HG03354 (cell line): Measurements from ENCODE around the gene CD302.
"Not testable (repeated sequence)": the region's sequence is repeated elsewhere in the genome, so short reads cannot be mapped to it uniquely, and the experiment has no call there.

ENCODE experiments used
- ATAC-seq: cut with Tn5 transposase; IDR thresholded peaks from one replicate; pipeline ENCODE4 v1.9.1; 2021; ENCODE audit warnings: mild to moderate bottlenecking; ENCODE audit not compliant: unreplicated experiment, poor library complexity, severe bottlenecking

Gene CD302

GRCh38 chr2:159758239-159758638 is 39.8 kb downstream of the CD302 start:
- no peak for ATAC-seq

DNA sequence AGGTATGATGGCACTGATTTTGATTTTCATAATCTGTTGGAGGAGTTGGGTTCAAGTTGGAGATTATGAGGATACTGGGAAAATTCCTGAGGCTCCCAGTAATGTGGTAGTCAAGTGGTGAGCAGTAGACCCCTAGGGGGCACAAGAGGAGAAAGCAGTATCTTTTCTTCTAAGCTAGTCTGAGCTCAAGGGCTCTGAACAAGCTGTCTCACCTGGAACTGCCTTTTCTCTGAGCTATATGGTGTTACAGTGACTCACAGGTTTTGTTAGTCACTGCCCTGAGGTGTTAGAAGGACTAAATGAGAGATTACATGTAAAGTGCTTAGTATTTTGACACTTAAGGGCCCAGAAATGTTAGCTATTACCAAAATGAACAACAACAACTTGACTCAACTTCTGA is 42.2 kb downstream of the CD302 start:
- no peak for ATAC-seq

DNA sequence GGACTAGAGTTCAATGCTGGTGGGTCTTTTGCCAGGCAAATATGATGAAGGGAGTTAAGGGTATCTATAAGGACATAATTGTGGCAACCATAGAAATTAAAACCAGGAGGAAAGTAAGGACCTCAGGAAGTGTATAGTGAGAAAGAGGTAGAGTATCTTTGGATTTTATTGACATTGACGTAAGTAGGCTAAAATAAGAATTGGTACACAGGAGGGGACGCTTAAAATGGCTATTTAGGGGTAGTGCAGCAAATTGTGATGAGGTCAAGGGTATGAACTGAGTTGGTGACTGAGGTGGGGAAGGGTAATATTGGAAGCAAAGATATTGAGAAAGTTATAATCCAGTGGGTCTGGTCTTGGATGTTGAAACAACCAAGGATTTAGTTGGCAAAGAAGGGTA is 43.0 kb downstream of the CD302 start:
- ATAC-seq = no peak

GRCh38 chr2:159753797-159754196 is 44.2 kb downstream of the CD302 start:
- ATAC-seq = no peak

GRCh38 chr2:159750873-159751272 is 47.1 kb downstream of the CD302 start:
- no peak for ATAC-seq

DNA sequence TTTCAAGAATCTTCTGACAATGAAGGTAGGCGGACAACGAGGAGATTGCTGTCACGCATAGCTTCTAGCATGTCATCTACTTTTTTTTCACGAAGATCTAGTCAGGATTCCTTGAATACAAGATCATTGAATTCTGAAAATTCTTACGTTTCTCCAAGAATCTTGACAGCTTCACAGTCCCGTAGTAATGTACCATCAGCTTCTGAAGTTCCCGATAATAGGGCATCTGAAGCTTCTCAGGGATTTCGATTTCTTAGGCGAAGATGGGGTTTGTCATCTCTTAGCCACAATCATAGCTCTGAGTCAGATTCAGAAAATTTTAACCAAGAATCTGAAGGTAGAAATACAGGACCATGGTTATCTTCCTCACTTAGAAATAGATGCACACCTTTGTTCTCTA is 49.9 kb downstream of the CD302 start:
- ATAC-seq = no peak

- ATAC-seq = not testable (repeated sequence)
Measured at GRCh38 chr2:159745237-159745636, 52.8 kb downstream of the CD302 start.

- ATAC-seq = no peak
Measured at GRCh38 chr2:159744363-159744762, 53.6 kb downstream of the CD302 start.

DNA sequence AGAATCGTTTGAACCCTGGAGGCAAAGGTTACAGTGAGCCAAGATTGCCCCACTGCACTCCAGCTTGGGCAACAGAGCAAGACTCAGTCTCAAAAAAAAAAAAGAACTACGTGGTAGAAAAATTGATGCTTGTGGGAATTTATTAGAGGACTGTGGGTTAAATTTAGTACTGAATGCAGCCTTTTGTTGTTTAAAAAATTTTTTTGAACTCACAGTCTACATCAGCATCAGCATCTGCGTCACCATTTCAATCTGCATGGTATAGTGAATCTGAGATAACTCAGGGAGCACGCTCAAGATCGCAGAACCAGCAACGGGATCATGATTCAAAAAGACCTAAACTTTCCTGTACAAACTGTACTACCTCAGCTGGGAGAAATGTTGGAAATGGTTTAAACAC is 55.2 kb downstream of the CD302 start:
- no peak for ATAC-seq

GRCh38 chr2:159738509-159739390 is 59.3 kb downstream of the CD302 start:
- no peak for ATAC-seq

- no peak for ATAC-seq
Measured at GRCh38 chr2:159737917-159738296, 60.1 kb downstream of the CD302 start.

DNA sequence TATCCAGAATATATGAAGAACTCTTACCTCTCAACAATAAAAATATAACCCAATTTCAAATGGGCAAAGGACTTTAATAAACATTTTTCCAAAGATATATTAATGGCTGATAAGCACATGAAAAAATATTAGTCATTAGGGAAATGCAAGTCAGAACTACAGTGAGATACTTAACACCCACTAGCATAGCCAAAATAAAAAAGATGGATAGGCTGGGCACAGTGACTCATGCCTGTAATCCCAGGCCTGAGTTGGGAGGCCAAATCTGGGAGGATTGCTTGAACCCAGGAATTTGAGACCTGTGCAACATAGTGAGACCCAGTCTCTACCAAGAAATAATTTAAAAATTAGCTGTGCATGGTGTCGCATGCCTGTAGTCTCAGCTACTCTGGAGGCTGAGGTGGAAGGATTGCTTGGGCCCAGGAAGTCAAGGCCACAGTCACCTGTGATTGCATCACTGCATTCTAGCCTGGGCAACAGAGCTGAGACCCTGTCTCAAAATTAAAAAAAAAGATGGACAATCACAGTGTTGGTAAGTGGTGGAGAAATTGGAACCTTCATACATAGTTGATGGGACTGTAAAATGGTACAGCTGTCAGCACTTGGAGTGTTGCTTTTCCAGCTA is 60.6 kb downstream of the CD302 start:
- ATAC-seq = no peak

DNA sequence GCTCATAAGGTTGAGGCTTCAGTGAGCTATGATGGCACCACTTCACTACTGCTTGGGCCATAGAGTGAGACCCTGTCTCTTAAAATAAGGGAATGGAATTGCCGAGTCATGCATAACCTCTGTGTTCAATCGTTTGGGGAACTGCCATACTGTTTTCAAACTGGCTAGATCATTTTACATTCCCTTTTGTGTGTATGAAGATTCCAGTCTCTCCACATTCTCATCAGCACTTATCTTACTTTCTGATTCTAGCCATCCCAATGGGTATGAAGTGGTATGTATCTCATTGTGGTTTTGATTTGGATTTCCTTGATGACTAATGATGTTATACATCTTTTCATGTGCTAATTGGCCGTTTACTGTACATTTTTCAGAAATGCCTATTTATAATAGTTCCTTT is 62.0 kb downstream of the CD302 start:
- ATAC-seq = no peak

- no peak for ATAC-seq
Measured at GRCh38 chr2:159735648-159736047, 62.4 kb downstream of the CD302 start.

DNA sequence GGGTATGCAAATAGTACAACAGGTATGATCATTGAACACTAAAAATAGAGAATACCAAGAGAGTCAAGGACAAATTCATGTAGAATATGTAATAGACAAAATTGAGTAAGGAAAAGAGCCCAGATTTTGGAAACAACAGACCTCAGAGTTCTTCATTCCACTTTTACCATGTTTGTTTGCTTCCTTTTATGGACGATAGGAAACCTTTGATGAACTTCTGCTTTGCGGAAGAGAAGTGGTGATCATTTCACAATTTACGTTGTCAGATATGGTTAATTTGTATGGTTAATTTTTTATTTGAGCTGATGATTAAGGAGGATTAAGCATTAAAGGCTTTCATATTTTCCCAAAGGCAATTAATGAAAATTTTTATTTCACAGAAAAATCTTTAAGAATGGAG is 69.4 kb downstream of the CD302 start:
- no peak for ATAC-seq

- ATAC-seq = no peak
Measured at GRCh38 chr2:159725713-159726112, 72.3 kb downstream of the CD302 start.

DNA sequence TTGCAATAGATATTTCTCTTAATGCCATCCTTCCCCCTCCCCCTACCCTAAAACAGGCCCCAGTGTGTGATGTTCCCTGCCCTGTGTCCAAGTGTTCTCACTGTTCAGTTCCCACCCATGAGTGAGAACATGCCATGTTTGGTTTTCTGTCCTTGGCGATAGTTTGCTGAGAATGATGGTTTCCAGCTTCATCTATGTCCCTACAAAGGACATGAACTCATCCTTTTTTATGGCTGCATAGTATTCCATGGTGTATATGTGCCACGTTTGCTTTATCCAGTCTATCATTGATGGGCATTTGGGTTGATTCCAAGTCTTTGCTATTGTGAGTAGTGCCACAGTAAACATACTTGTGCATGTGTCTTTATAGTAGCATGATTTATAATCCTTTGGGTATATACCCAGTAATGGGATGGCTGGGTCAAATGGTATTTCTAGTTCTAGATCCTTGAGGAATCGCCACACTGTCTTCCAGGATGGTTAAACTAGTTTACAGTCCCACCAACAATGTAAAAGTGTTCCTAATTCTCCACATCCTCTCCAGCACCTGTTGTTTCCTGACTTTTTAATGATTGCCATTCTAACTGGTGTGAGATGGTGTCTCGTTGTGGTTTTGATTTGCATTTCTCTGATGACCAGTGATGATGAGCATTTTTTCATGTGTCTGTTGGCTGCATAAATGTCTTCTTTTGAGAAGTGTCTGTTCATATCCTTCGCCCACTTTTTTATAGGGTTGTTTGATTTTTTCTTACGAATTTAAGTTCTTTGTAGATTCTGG is 73.0 kb downstream of the CD302 start:
- ATAC-seq = not testable (repeated sequence)

- no peak for ATAC-seq
Measured at GRCh38 chr2:159722580-159722979, 75.4 kb downstream of the CD302 start.

GRCh38 chr2:159720676-159721075 is 77.3 kb downstream of the CD302 start:
- ATAC-seq = no peak
